SK-N-SH (cell line): Measurements from ENCODE around the gene OLFML1. TPM values are rescaled to one million over a fixed set of nuclear protein-coding genes. Genes with fewer than 3 reads are reported as not detected.

Experiments
- CTCF ChIA-PET: fragments of 300-600, 350-600 bp; formaldehyde crosslinking; extraction: SDS; loops from one replicate; lab custom pipeline; 2021; lab: Yijun Ruan, JAX
- POLR2A ChIA-PET: fragments of 350-600 bp; sonication (Branson Sonifier 250); formaldehyde crosslinking; extraction: SDS; loops from one replicate; lab custom pipeline; 2020; ENCODE audit warnings: antibody characterized with exemption, inconsistent platforms; lab: Yijun Ruan, JAX
- DNase-seq: peaks from one replicate; pipeline ENCODE4 v3.0.0; 2012
- H2AFZ ChIP-seq: fragments of 200-600 bp; sonication (generic); 2 replicates; pipeline ENCODE4 v1.8.1; 2016; ENCODE audit warnings: antibody characterized with exemption, mild to moderate bottlenecking, low read depth
- H3F3A ChIP-seq: fragments of 200-600 bp; sonication (generic); replicated peaks from 2 replicates; pipeline ENCODE3; 2016; ENCODE audit warnings: antibody characterized with exemption, mild to moderate bottlenecking; ENCODE audit not compliant: insufficient read depth
- H3K27ac ChIP-seq, 2 experiments: fragments of 200-500 bp in 1 of 2; fragments of 200-600 bp in 1 of 2; sonication (Bioruptor generic) in 1 of 2; sonication (generic), shearing (Covaris generic) in 1 of 2; 2 replicates each; pipeline versions ENCODE4 v1.5.1 to v1.6.1; 2014 to 2016; ENCODE audit warnings: low read depth in 2 of 2, inconsistent platforms in 1 of 2, low read length in 1 of 2, mild to moderate bottlenecking in 1 of 2, mixed read lengths in 1 of 2
- H3K27me3 ChIP-seq: fragments of 200-600 bp; sonication (generic), shearing (Covaris generic); 2 replicates; pipeline ENCODE4 v1.6.1; 2016; ENCODE audit warnings: mixed run types; ENCODE audit not compliant: insufficient read depth
- H3K36me3 ChIP-seq, 2 experiments: fragments of 200-500 bp in 1 of 2; fragments of 200-600 bp in 1 of 2; sonication (Bioruptor generic) in 1 of 2; sonication (generic) in 1 of 2; replicated peaks in 1 of 2; 2 replicates each; pipeline versions ENCODE3 to v1.5.1; 2014 to 2016; ENCODE audit warnings: low read length in 1 of 2, mild to moderate bottlenecking in 1 of 2; ENCODE audit not compliant: insufficient read depth in 2 of 2, control insufficient read depth in 1 of 2
- H3K4me1 ChIP-seq, 2 experiments: fragments of 200-500 bp in 1 of 2; fragments of 200-600 bp in 1 of 2; sonication (Bioruptor generic) in 1 of 2; sonication (generic), shearing (Covaris generic) in 1 of 2; 2 replicates each; pipeline versions ENCODE4 v1.5.1 to v1.6.1; 2014 to 2016; ENCODE audit warnings: low read depth in 1 of 2, low read length in 1 of 2, mixed run types in 1 of 2; ENCODE audit not compliant: insufficient read depth in 2 of 2, control insufficient read depth in 1 of 2
- H3K4me2 ChIP-seq: fragments of 200-600 bp; sonication (generic), shearing (Covaris generic); 2 replicates; pipeline ENCODE4 v1.6.1; 2017; ENCODE audit warnings: mixed run types
- H3K4me3 ChIP-seq, 2 experiments: fragments of 200-500 bp in 1 of 2; fragments of 200-600 bp in 1 of 2; sonication (Bioruptor generic) in 1 of 2; sonication (generic), shearing (Covaris generic) in 1 of 2; 2 replicates each; pipeline versions ENCODE4 v1.5.1 to v1.8.1; 2014 to 2016; ENCODE audit warnings: low read depth in 2 of 2, inconsistent platforms in 1 of 2, low read length in 1 of 2, mild to moderate bottlenecking in 1 of 2, mixed read lengths in 1 of 2, moderate library complexity in 1 of 2
- H3K79me2 ChIP-seq: fragments of 200-600 bp; sonication (generic); 2 replicates; pipeline ENCODE4 v1.8.1; 2017; ENCODE audit warnings: mild to moderate bottlenecking; ENCODE audit not compliant: insufficient read depth
- H3K9ac ChIP-seq: fragments of 200-600 bp; sonication (generic); 2 replicates; pipeline ENCODE4 v1.6.1; 2017; ENCODE audit warnings: mixed run types
- H3K9me2 ChIP-seq: fragments of 200-600 bp; sonication (generic); 2 replicates; pipeline ENCODE4 v1.6.1; 2017; ENCODE audit warnings: mixed run types
- H3K9me3 ChIP-seq: fragments of 200-600 bp; sonication (generic); 2 replicates; pipeline ENCODE4 v1.6.1; 2017; ENCODE audit warnings: mixed run types, mild to moderate bottlenecking, moderate library complexity
- H4K20me1 ChIP-seq: fragments of 200-600 bp; sonication (generic); 2 replicates; pipeline ENCODE4 v1.6.1; 2017; ENCODE audit warnings: mild to moderate bottlenecking, mixed run types; ENCODE audit not compliant: insufficient read depth
- CHD2 ChIP-seq: fragments of 150-350 bp; IDR thresholded peaks from 2 replicates; pipeline ENCODE4 v1.6.1; 2018; ENCODE audit warnings: low read length; ENCODE audit not compliant: partially characterized antibody
- CTCF ChIP-seq: fragments of 200-600 bp; sonication (generic); IDR thresholded peaks from 2 replicates; pipeline ENCODE4 v1.6.1; 2017; ENCODE audit warnings: antibody characterized with exemption, mild to moderate bottlenecking, moderate library complexity
- ELF1 ChIP-seq: IDR thresholded peaks from 2 replicates; pipeline ENCODE4 v1.4.0; 2012
- EZH2phosphoT487 ChIP-seq: fragments of 200-600 bp; sonication (generic); IDR thresholded peaks from 2 replicates; pipeline ENCODE4 v1.6.1; 2017; ENCODE audit warnings: low read depth, mixed run types, mild to moderate bottlenecking, antibody characterized with exemption, moderate library complexity, borderline replicate concordance
- NRF1 ChIP-seq: IDR thresholded peaks from 2 replicates; pipeline ENCODE4 v1.6.1; 2012; ENCODE audit warnings: low read depth, mild to moderate bottlenecking, low read length
- SMC3 ChIP-seq: IDR thresholded peaks from 2 replicates; pipeline ENCODE4 v1.6.1; 2012; ENCODE audit warnings: low read depth, low read length, improper control_type of control experiment
- TCF12 ChIP-seq: IDR thresholded peaks from 2 replicates; pipeline ENCODE4 v1.4.0; 2012
- WGBS: methylation state at CpG from one replicate; pipeline ENCODE4 v1.1.6; 2017; ENCODE audit warnings: low lambda C conversion rate; 5-methylcytosine and 5-hydroxymethylcytosine counted together
- polyA plus RNA-seq, 3 experiments: library from polyadenylated mRNA; depleted of rRNA; stranded (reverse); fragments of >200 nt; gene quantifications; 2 replicates each; pipeline ENCODE4 v1.2.3, GENCODE V29; 2012
- TF ChIP-seq, protein P1 (sequence below): IDR thresholded peaks from 2 replicates; pipeline ENCODE4 v1.4.0; 2012; ENCODE audit warnings: low read depth
- TF ChIP-seq, protein P2 (sequence below): IDR thresholded peaks from 2 replicates; pipeline ENCODE4; 2012
- TF ChIP-seq, protein P3 (sequence below): fragments of 150-350 bp; IDR thresholded peaks from 2 replicates; pipeline ENCODE4 v1.6.1; 2016; ENCODE audit warnings: mild to moderate bottlenecking, low read depth, low read length

The OLFML1 gene
- polyA plus RNA-seq, 1 of the 3 experiments (the other 2 are of a cell fraction), result not detected

DNA sequence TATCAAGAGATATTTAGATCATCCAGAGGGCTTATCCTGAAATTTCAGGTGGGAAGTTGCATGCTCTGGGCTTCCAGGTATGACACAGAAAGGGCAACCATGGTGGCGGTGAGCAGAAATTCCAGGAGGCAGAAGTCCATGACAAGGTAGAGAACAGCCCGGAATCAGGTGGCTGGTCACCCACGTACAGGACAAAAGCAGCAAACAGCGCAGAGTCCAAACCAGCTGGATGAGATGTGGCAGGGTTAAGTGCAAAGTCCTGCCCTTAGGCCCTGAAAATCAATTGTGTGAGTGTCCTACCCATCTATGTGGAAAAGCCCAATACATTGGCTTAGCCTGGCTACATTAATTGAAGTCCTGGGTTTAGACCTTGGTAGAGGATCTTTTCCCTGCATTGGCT is 40.1 kb downstream of the OLFML1 start:
- POLR2A ChIA-PET, result no interaction called here
- no peak overlapping the region for H3K27ac ChIP-seq
- WGBS, result 61% methylated on average over 4 of the region's 4 CpGs
- no peaks in the 10 kb centered on the region for H3K79me2 ChIP-seq
- CTCF ChIA-PET, result interaction anchor here (0.9 to 1.9 kb wide), 6 partner anchors 11 to 140 kb away, joined by 3 to 7 read pairs (median 4); partner anchors contain the start of gene PPFIBP2
- H3K9ac ChIP-seq, result no peak overlapping the region
- no peaks in the 10 kb centered on the region for H4K20me1 ChIP-seq
- H3K4me3 ChIP-seq, result no peak overlapping the region
- H3K27me3 ChIP-seq, result peaks cover 8% of the 10 kb centered on the region; the same call in 1 of the 2 replicates
- H3K4me2 ChIP-seq, result no peak overlapping the region
- no peak overlapping the region for H2AFZ ChIP-seq
- no peaks in the 10 kb centered on the region for H3K9me3 ChIP-seq
- no peaks in the 10 kb centered on the region for H3K9me2 ChIP-seq
- no peak for DNase-seq
- H3K36me3 ChIP-seq, result no peaks in the 10 kb centered on the region
- no peaks in the 10 kb centered on the region for H3K4me1 ChIP-seq
- H3F3A ChIP-seq, result no peaks in the 10 kb centered on the region
- TF ChIP-seq SMC3 (no peak), NRF1 (no peak), ELF1 (no peak), CTCF (no peak), TCF12 (no peak), EZH2phosphoT487 (no peak)
- TF ChIP-seq, protein P1, sequence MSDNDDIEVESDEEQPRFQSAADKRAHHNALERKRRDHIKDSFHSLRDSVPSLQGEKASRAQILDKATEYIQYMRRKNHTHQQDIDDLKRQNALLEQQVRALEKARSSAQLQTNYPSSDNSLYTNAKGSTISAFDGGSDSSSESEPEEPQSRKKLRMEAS, result no peak
- TF ChIP-seq, protein P2, sequence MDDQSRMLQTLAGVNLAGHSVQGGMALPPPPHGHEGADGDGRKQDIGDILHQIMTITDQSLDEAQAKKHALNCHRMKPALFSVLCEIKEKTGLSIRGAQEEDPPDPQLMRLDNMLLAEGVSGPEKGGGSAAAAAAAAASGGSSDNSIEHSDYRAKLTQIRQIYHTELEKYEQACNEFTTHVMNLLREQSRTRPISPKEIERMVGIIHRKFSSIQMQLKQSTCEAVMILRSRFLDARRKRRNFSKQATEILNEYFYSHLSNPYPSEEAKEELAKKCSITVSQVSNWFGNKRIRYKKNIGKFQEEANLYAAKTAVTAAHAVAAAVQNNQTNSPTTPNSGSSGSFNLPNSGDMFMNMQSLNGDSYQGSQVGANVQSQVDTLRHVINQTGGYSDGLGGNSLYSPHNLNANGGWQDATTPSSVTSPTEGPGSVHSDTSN, result no peak

- Histone ChIP-seq H3K9me3 (no peaks in the 10 kb centered on the region), H3F3A (no peaks in the 10 kb centered on the region), H3K4me1 (no peaks in the 10 kb centered on the region), H3K36me3 (no peaks in the 10 kb centered on the region), H3K4me2 (no peak overlapping the region), H2AFZ (no peak overlapping the region), H3K9ac (no peak overlapping the region), H3K27me3 (peaks cover 8% of the 10 kb centered on the region; the same call in 1 of the 2 replicates), H3K27ac (no peak overlapping the region), H3K4me3 (no peak overlapping the region), H3K9me2 (no peaks in the 10 kb centered on the region), H4K20me1 (no peaks in the 10 kb centered on the region), H3K79me2 (no peaks in the 10 kb centered on the region)
- CTCF ChIA-PET, result interaction anchor here (0.7 to 1.9 kb wide), 2 partner anchors 14 to 44 kb away, joined by 3 to 6 read pairs; partner anchors contain the start of gene PPFIBP2
- POLR2A ChIA-PET, result no interaction called here
- WGBS, result 7% methylated on average over 1 of the region's 1 CpG
- no peak for TF ChIP-seq CHD2
- TF ChIP-seq, protein P3, sequence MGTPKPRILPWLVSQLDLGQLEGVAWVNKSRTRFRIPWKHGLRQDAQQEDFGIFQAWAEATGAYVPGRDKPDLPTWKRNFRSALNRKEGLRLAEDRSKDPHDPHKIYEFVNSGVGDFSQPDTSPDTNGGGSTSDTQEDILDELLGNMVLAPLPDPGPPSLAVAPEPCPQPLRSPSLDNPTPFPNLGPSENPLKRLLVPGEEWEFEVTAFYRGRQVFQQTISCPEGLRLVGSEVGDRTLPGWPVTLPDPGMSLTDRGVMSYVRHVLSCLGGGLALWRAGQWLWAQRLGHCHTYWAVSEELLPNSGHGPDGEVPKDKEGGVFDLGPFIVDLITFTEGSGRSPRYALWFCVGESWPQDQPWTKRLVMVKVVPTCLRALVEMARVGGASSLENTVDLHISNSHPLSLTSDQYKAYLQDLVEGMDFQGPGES, result no peak
- no peak for DNase-seq
Measured at GRCh38 chr11:7527029-7527428, 41.7 kb downstream of the OLFML1 start.
